Fibroblast of the aortic adventitia (primary cell): Measurements from ENCODE around the gene BMP6. TPM values are rescaled to one million over a fixed set of nuclear protein-coding genes. Genes with fewer than 3 reads are reported as not detected.

Source experiments
- DNase-seq: peaks from one replicate; pipeline ENCODE4 v3.0.0-alpha.2; 2010; ENCODE audit warnings: low read depth
- H3K4me3 ChIP-seq: 2 replicates; pipeline ENCODE4 v1.5.1; 2011; ENCODE audit warnings: low read depth, mild to moderate bottlenecking, control low read depth, low read length, moderate library complexity
- CTCF ChIP-seq: IDR thresholded peaks from 2 replicates; pipeline ENCODE4 v1.5.1; 2011; ENCODE audit warnings: mild to moderate bottlenecking, low read length, control low read depth, inconsistent platforms; ENCODE audit not compliant: insufficient read depth
- total RNA-seq: library from RNA; depleted of rRNA; stranded (reverse); fragments of >200 nt; gene quantifications from 2 replicates; pipeline ENCODE4 v1.2.3, GENCODE V29; 2012; ENCODE audit warnings: low replicate concordance

The BMP6 gene
- total RNA-seq, 1 donor, result 10.5 TPM

GRCh38 chr6:7787731-7788130, 61.8 kb downstream of the BMP6 start:
- no peak for DNase-seq
- H3K4me3 ChIP-seq, result no peak overlapping the region
- no peak for TF ChIP-seq CTCF

- TF ChIP-seq CTCF, result no peak
- no peak overlapping the region for H3K4me3 ChIP-seq
- DNase-seq, result no peak
Observed at GRCh38 chr6:7794509-7794908, 68.6 kb downstream of the BMP6 start.

- TF ChIP-seq CTCF, result no peak
- H3K4me3 ChIP-seq, result no peak overlapping the region
- DNase-seq, result no peak
Observed at GRCh38 chr6:7797386-7797785, 71.5 kb downstream of the BMP6 start.

- TF ChIP-seq CTCF, result no peak
- H3K4me3 ChIP-seq, result no peak overlapping the region
- DNase-seq, result no peak
Observed at GRCh38 chr6:7798751-7799150, 72.9 kb downstream of the BMP6 start.

- no peak overlapping the region for H3K4me3 ChIP-seq
- no peak for TF ChIP-seq CTCF
- DNase-seq, result no peak
Observed at GRCh38 chr6:7802662-7803061, 76.8 kb downstream of the BMP6 start.

GRCh38 chr6:7803214-7803613, 77.3 kb downstream of the BMP6 start:
- TF ChIP-seq CTCF, result no peak
- no peak overlapping the region for H3K4me3 ChIP-seq
- DNase-seq, result no peak

- no peak overlapping the region for H3K4me3 ChIP-seq
- TF ChIP-seq CTCF, result no peak
- no peak for DNase-seq
Observed at GRCh38 chr6:7805078-7805849, 79.4 kb downstream of the BMP6 start.
